Activated T-cell treated with anti-CD3 and anti-CD28 coated beads, Interleukin-2, amount 50 U/mL, for 48 hours (primary cell): ENCODE measurements around the gene TLR9.

Experiments
- DNase-seq, 2 experiments: peaks; one replicate each; pipeline ENCODE4 v3.0.0-alpha.2; 2020

The TLR9 gene

GRCh38 chr3:52232279-52233107 lies 7.0 kb upstream of the TLR9 start:
- DNase-seq = peak in 1 of 2 experiments; percentile 62

GRCh38 chr3:52231502-52232278 lies 6.2 kb upstream of the TLR9 start:
- DNase-seq = peak; percentile 94 to 95

- peak in 1 of 2 experiments; percentile 40 for DNase-seq
These were observed 5.5 kb upstream of the TLR9 start for GRCh38 chr3:52230889-52231499.

- peak in 1 of 2 experiments; percentile 15 for DNase-seq
These were observed 5.0 kb upstream of the TLR9 start for GRCh38 chr3:52230461-52230860.

- DNase-seq = no peak
These were observed 4.2 kb upstream of the TLR9 start for GRCh38 chr3:52229656-52230055.

- no peak for DNase-seq
These were observed 3.4 kb upstream of the TLR9 start for GRCh38 chr3:52228751-52229291.

GRCh38 chr3:52228266-52228665 lies 2.8 kb upstream of the TLR9 start:
- no peak for DNase-seq

- peak in 1 of 2 experiments; percentile 19 for DNase-seq
These were observed 2.3 kb upstream of the TLR9 start for GRCh38 chr3:52227766-52228165.

- DNase-seq = peak in 1 of 2 experiments; percentile 29
These were observed 1.7 kb upstream of the TLR9 start for GRCh38 chr3:52227117-52227516.

- peak in 1 of 2 experiments; percentile 62 for DNase-seq
These were observed 878 bp upstream of the TLR9 start for GRCh38 chr3:52226229-52226817.

GRCh38 chr3:52223449-52224408 lies 1.7 kb downstream of the TLR9 start:
- DNase-seq = no peak

GRCh38 chr3:52222319-52223221 lies 2.9 kb downstream of the TLR9 start:
- peak in 1 of 2 experiments; percentile 17 for DNase-seq

- DNase-seq = peak in 1 of 2 experiments; percentile 69
These were observed 3.7 kb downstream of the TLR9 start for GRCh38 chr3:52221563-52222318.

GRCh38 chr3:52221141-52221562 lies 4.3 kb downstream of the TLR9 start:
- no peak for DNase-seq

GRCh38 chr3:52220380-52221026 lies 4.9 kb downstream of the TLR9 start:
- DNase-seq = peak; percentile 95 to 96

- no peak for DNase-seq
These were observed 6.4 kb downstream of the TLR9 start for GRCh38 chr3:52218937-52219650.

- DNase-seq = peak in 1 of 2 experiments; percentile 56
These were observed 7.0 kb downstream of the TLR9 start for GRCh38 chr3:52218454-52218853.

GRCh38 chr3:52218026-52218425 lies 7.4 kb downstream of the TLR9 start:
- no peak for DNase-seq
